ENCODE data around the gene VWF. TPM values are rescaled to one million over a fixed set of nuclear protein-coding genes. Genes with fewer than 3 reads are reported as not detected.
A peak's percentile ranks its signal among the peaks of the same experiment; 100 is the strongest.

The VWF gene
- total RNA-seq, 1 donor from 2014 or later = 0.70 TPM

- no peak overlapping the region for H3K4me3 Mint-ChIP-seq
Observed at GRCh38 chr12:6140651-6141447, 16.4 kb upstream of the VWF start.

DNA sequence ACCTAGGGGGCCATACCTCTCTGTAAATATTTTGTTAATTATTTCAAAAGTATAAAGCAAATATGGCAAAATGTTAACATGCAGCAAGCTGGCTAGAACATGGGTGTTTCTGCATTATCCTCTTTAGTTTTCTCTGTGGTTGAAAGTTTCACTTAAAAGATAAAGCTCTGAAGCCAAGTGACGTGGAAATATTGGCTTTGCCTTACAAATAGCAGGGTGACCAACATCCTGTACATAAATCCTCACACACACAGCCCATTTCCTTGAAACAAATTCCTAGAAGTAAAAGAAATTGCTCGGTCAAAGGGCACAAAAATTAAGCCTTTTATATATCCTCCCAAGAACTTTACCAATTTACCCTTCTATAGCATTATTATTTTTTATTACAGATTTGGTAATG is 10.6 kb upstream of the VWF start:
- Mint-ChIP-seq H3K36me3 (peaks cover 5% of the 10 kb centered on the region), H3K27ac (no peak overlapping the region), H3K9me3 (peaks cover 9% of the 10 kb centered on the region), H3K4me3 (no peak overlapping the region), H3K4me1 (ENCODE audit: unreplicated experiment) (no peaks in the 10 kb centered on the region), H3K27me3 (no peaks in the 10 kb centered on the region)
- no peak for DNase-seq (ENCODE audit: extremely low spot score, unreplicated experiment)
- TF ChIP-seq, protein P1, sequence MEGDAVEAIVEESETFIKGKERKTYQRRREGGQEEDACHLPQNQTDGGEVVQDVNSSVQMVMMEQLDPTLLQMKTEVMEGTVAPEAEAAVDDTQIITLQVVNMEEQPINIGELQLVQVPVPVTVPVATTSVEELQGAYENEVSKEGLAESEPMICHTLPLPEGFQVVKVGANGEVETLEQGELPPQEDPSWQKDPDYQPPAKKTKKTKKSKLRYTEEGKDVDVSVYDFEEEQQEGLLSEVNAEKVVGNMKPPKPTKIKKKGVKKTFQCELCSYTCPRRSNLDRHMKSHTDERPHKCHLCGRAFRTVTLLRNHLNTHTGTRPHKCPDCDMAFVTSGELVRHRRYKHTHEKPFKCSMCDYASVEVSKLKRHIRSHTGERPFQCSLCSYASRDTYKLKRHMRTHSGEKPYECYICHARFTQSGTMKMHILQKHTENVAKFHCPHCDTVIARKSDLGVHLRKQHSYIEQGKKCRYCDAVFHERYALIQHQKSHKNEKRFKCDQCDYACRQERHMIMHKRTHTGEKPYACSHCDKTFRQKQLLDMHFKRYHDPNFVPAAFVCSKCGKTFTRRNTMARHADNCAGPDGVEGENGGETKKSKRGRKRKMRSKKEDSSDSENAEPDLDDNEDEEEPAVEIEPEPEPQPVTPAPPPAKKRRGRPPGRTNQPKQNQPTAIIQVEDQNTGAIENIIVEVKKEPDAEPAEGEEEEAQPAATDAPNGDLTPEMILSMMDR (conservative IDR thresholded peaks at IDR 0.05) = no peak

More at GRCh38 chr12:6140651-6141447, 16.4 kb upstream of the VWF start:
- peaks cover 9% of the 10 kb centered on the region for H3K9me3 Mint-ChIP-seq
- DNase-seq (ENCODE audit: extremely low spot score, unreplicated experiment) = no peak
- H3K27me3 Mint-ChIP-seq = no peaks in the 10 kb centered on the region
- TF ChIP-seq, protein P1 (conservative IDR thresholded peaks at IDR 0.05) = no peak
- peaks cover 12% of the 10 kb centered on the region for H3K36me3 Mint-ChIP-seq
- peak overlapping the region; percentile 6 for H3K27ac Mint-ChIP-seq
- H3K4me1 Mint-ChIP-seq (ENCODE audit: unreplicated experiment) = peaks cover 8% of the 10 kb centered on the region

DNA sequence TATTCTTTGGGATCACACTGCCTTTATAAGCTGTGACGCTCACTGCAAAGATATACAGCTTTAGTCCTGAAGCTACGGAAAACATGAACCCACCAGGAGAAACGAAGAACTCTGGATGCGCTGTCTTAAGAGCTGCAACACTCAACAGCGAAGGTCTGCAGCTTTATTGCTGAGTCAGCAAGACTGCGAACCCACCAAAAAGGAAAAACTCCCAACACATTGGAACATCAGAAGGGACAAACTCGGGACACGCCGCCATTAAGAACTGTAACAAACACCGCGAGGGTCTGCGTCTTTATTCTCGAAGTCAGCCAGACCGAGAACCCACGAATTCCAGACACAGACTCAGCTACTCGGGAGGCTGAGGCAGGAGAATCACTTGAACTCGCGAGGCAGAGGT is 9.2 kb upstream of the VWF start:
- no peaks in the 10 kb centered on the region for H3K36me3 Mint-ChIP-seq
- TF ChIP-seq, protein P1 (conservative IDR thresholded peaks at IDR 0.05) = no peak
- DNase-seq (ENCODE audit: extremely low spot score, unreplicated experiment) = no peak
- H3K4me1 Mint-ChIP-seq (ENCODE audit: unreplicated experiment) = no peaks in the 10 kb centered on the region
- H3K27ac Mint-ChIP-seq = no peak overlapping the region
- peaks cover 9% of the 10 kb centered on the region for H3K9me3 Mint-ChIP-seq
- H3K27me3 Mint-ChIP-seq = no peaks in the 10 kb centered on the region
- no peak overlapping the region for H3K4me3 Mint-ChIP-seq

DNA sequence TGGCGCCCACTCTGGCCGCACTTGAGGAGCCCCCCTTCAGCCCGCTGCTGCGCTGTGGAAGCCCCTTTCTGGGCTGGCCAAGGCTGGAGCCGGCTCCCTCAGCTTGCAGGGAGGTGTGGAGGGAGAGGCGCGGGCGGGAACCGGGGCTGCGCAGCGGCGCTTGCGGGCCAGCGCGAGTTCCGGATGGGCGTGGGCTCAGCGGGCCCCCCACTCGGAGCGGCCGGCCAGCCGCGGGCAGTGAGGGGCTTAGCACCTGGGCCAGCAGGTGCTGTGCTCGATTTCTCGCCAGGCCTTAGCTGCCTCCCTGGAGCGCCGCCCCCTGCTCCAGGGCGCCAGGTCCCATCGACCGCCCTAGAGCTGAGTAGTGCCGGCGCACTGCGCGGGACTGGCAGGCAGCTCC is 8.0 kb upstream of the VWF start:
- peaks cover 9% of the 10 kb centered on the region for H3K9me3 Mint-ChIP-seq
- TF ChIP-seq, protein P1 (conservative IDR thresholded peaks at IDR 0.05) = no peak
- no peaks in the 10 kb centered on the region for H3K36me3 Mint-ChIP-seq

DNA sequence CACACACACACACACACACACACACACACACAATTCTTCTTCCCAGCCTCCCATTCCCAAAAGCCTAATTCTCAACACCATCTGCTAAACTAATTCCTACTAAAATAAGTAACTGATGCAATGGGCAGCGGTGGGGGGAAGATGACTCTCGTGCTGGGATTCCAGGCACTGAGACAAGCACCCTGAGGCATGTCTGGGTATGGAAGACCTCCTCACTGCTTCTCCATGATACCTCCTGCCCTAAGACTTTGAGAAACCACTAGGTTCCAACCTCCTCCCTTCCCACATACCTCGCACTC is 789 bp upstream of the VWF start:
- DNase-seq (ENCODE audit: extremely low spot score, unreplicated experiment) = no peak
- Mint-ChIP-seq H3K27ac (no peak overlapping the region), H3K9me3 (no peaks in the 10 kb centered on the region), H3K4me3 (no peak overlapping the region), H3K36me3 (no peaks in the 10 kb centered on the region), H3K27me3 (peaks cover 3% of the 10 kb centered on the region), H3K4me1 (ENCODE audit: unreplicated experiment) (no peaks in the 10 kb centered on the region)
- TF ChIP-seq, protein P1 (conservative IDR thresholded peaks at IDR 0.05) = no peak

More for the DNA sequence above, 8.0 kb upstream of the VWF start:
- Mint-ChIP-seq H3K27ac (no peak overlapping the region), H3K27me3 (no peaks in the 10 kb centered on the region), H3K4me3 (no peak overlapping the region), H3K4me1 (ENCODE audit: unreplicated experiment) (no peaks in the 10 kb centered on the region)
- DNase-seq (ENCODE audit: extremely low spot score, unreplicated experiment) = no peak
